Fibroblast of lung (primary cell): ENCODE results near the gene ITPK1.

ENCODE experiments used
- EZH2 ChIP-seq: IDR thresholded peaks from 2 replicates; pipeline ENCODE4 v1.5.1; 2012; ENCODE audit warnings: low read length, control low read depth, mild to moderate bottlenecking; ENCODE audit errors: missing control alignments
- TF ChIP-seq, protein P1 (sequence below), 2 donors: IDR thresholded peaks in 1 of 2; conservative IDR thresholded peaks in 1 of 2; 1 replicate in 1 of 2; 2 replicates in 1 of 2; pipeline ENCODE4 v1.5.1; 2011 to 2012; ENCODE audit warnings: low read length in 2 of 2, control low read depth in 1 of 2, inconsistent platforms in 1 of 2, low read depth in 1 of 2, mild to moderate bottlenecking in 1 of 2

DNA sequence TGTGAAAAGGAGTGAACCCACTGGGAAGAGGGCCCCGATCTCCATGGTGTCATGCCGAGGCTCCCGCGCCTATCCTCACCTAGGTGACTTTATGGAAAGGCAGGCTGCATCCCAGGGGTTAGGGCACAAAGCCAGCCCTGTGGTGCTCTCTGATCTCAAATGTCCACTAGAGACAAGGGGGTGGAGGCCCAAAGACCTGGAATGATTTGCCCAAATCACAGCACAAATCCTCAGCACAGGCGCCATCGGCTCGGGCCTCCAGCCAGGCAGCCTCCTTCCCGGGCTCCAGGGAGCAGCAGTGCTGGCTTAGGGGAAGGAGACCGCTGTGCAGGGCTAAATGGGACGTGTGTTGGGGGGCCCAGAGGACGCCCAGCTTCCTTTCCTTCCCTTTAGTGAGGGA, 175.2 kb downstream of the ITPK1 start:
- TF ChIP-seq, protein P1, sequence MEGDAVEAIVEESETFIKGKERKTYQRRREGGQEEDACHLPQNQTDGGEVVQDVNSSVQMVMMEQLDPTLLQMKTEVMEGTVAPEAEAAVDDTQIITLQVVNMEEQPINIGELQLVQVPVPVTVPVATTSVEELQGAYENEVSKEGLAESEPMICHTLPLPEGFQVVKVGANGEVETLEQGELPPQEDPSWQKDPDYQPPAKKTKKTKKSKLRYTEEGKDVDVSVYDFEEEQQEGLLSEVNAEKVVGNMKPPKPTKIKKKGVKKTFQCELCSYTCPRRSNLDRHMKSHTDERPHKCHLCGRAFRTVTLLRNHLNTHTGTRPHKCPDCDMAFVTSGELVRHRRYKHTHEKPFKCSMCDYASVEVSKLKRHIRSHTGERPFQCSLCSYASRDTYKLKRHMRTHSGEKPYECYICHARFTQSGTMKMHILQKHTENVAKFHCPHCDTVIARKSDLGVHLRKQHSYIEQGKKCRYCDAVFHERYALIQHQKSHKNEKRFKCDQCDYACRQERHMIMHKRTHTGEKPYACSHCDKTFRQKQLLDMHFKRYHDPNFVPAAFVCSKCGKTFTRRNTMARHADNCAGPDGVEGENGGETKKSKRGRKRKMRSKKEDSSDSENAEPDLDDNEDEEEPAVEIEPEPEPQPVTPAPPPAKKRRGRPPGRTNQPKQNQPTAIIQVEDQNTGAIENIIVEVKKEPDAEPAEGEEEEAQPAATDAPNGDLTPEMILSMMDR (conservative IDR thresholded peaks at IDR 0.05 in 1 of 2, IDR thresholded peaks at IDR 0.05 in 1 of 2; ENCODE audit: low read depth in 1 of 2, low read length in 2 of 2) = no peak
- TF ChIP-seq EZH2 = no peak
